WTC11 (cell line): Measurements from ENCODE around the gene TMEFF2. TPM values are rescaled to one million over a fixed set of nuclear protein-coding genes. Genes with fewer than 3 reads are reported as not detected.

Experiments used
- ATF2 ChIP-seq: sonication (generic); formaldehyde crosslinking; IDR thresholded peaks from 2 replicates; pipeline ENCODE4 v1.8.1; 2022; ENCODE audit warnings: low read depth, missing genetic modification reagents, borderline replicate concordance
- CBFB ChIP-seq: sonication (generic); formaldehyde crosslinking; IDR thresholded peaks from 2 replicates; pipeline ENCODE4 v1.8.1; 2022; ENCODE audit warnings: mild to moderate bottlenecking, low read depth, missing genetic modification reagents
- CREM ChIP-seq: sonication (generic); formaldehyde crosslinking; IDR thresholded peaks from 2 replicates; pipeline ENCODE4 v1.8.1; 2022; ENCODE audit warnings: mild to moderate bottlenecking, missing genetic modification reagents, moderate library complexity
- E2F1 ChIP-seq: sonication (generic); formaldehyde crosslinking; IDR thresholded peaks from 2 replicates; pipeline ENCODE4 v1.8.0; 2022; ENCODE audit warnings: mild to moderate bottlenecking, missing genetic modification reagents
- E2F4 ChIP-seq: sonication (generic); formaldehyde crosslinking; IDR thresholded peaks from 2 replicates; pipeline ENCODE4 v1.8.1; 2022; ENCODE audit warnings: low read depth, mild to moderate bottlenecking, moderate library complexity, missing genetic modification reagents, borderline replicate concordance
- E2F5 ChIP-seq: sonication (generic); formaldehyde crosslinking; IDR thresholded peaks from 2 replicates; pipeline ENCODE4 v1.8.1; 2022; ENCODE audit warnings: mild to moderate bottlenecking, moderate library complexity, missing genetic modification reagents
- FOXK1 ChIP-seq: sonication (generic); formaldehyde crosslinking; IDR thresholded peaks from 2 replicates; pipeline ENCODE4 v1.8.0; 2022; ENCODE audit warnings: mild to moderate bottlenecking, moderate library complexity, missing genetic modification reagents
- FOXP4 ChIP-seq: sonication (generic); formaldehyde crosslinking; IDR thresholded peaks from 2 replicates; pipeline ENCODE4 v1.8.0; 2022; ENCODE audit warnings: mild to moderate bottlenecking, missing genetic modification reagents
- GRHL2 ChIP-seq: fragments of 250-450 bp; sonication (Bioruptor Pico); IDR thresholded peaks from 2 replicates; pipeline ENCODE4 v1.8.0; 2022; ENCODE audit warnings: mild to moderate bottlenecking, moderate library complexity; ENCODE audit not compliant: insufficient replicate concordance, severe bottlenecking
- GTF2I ChIP-seq: fragments of 250-450 bp; sonication (Bioruptor Pico); conservative IDR thresholded peaks from 2 replicates; pipeline ENCODE4 v1.4.0; 2021; ENCODE audit warnings: mild to moderate bottlenecking
- HMGXB4 ChIP-seq: sonication (generic); formaldehyde crosslinking; IDR thresholded peaks from 2 replicates; pipeline ENCODE4 v1.8.1; 2023; ENCODE audit warnings: mild to moderate bottlenecking, moderate library complexity, missing genetic modification reagents
- IRF1 ChIP-seq: sonication (generic); formaldehyde crosslinking; IDR thresholded peaks from 2 replicates; pipeline ENCODE4 v1.8.0; 2023; ENCODE audit warnings: missing genetic modification reagents
- JAZF1 ChIP-seq: fragments of 250-450 bp; sonication (Bioruptor Pico); IDR thresholded peaks from 2 replicates; pipeline ENCODE4 v1.9.0; 2021; ENCODE audit warnings: moderate library complexity, mild to moderate bottlenecking, inconsistent platforms
- KAT7 ChIP-seq: sonication (generic); formaldehyde crosslinking; IDR thresholded peaks from 2 replicates; pipeline ENCODE4 v1.8.1; 2023; ENCODE audit warnings: missing genetic modification reagents, mild to moderate bottlenecking, borderline replicate concordance
- MAX ChIP-seq: sonication (generic); formaldehyde crosslinking; IDR thresholded peaks from 2 replicates; pipeline ENCODE4 v1.8.0; 2022; ENCODE audit warnings: mild to moderate bottlenecking, missing genetic modification reagents
- MYBL2 ChIP-seq: sonication (generic); formaldehyde crosslinking; IDR thresholded peaks from 2 replicates; pipeline ENCODE4 v1.8.1; 2023; ENCODE audit warnings: mild to moderate bottlenecking, moderate library complexity, missing genetic modification reagents
- NFE2L1 ChIP-seq: sonication (generic); formaldehyde crosslinking; IDR thresholded peaks from 2 replicates; pipeline ENCODE4 v1.8.1; 2023; ENCODE audit warnings: missing genetic modification reagents
- NR3C1 ChIP-seq: sonication (generic); formaldehyde crosslinking; conservative IDR thresholded peaks from 2 replicates; pipeline ENCODE4 v1.8.1; 2023; ENCODE audit warnings: low read depth, mild to moderate bottlenecking, missing genetic modification reagents
- PRRX2 ChIP-seq: fragments of 250-450 bp; sonication (Bioruptor Pico); IDR thresholded peaks from 2 replicates; pipeline ENCODE4 v1.8.0; 2021; ENCODE audit warnings: mild to moderate bottlenecking
- RORB ChIP-seq: fragments of 250-450 bp; sonication (Bioruptor Pico); IDR thresholded peaks from 2 replicates; pipeline ENCODE4 v1.9.0; 2021; ENCODE audit warnings: mild to moderate bottlenecking
- SMAD4 ChIP-seq: sonication (generic); formaldehyde crosslinking; IDR thresholded peaks from 2 replicates; pipeline ENCODE4 v1.8.0; 2022; ENCODE audit warnings: mild to moderate bottlenecking, missing genetic modification reagents
- TEAD4 ChIP-seq: sonication (generic); formaldehyde crosslinking; IDR thresholded peaks from 2 replicates; pipeline ENCODE4 v1.8.0; 2022; ENCODE audit warnings: mild to moderate bottlenecking, missing genetic modification reagents
- USF1 ChIP-seq: sonication (generic); formaldehyde crosslinking; IDR thresholded peaks from 2 replicates; pipeline ENCODE4 v1.8.0; 2022; ENCODE audit warnings: mild to moderate bottlenecking, missing genetic modification reagents
- ZBTB21 ChIP-seq: sonication (generic); formaldehyde crosslinking; IDR thresholded peaks from 2 replicates; pipeline ENCODE4 v1.8.1; 2023; ENCODE audit warnings: mild to moderate bottlenecking, missing genetic modification reagents, borderline replicate concordance
- ZNF219 ChIP-seq: sonication (generic); formaldehyde crosslinking; IDR thresholded peaks from 2 replicates; pipeline ENCODE4 v1.8.0; 2023; ENCODE audit warnings: missing genetic modification reagents, mild to moderate bottlenecking, borderline replicate concordance
- ZNF263 ChIP-seq: sonication (generic); formaldehyde crosslinking; IDR thresholded peaks from 2 replicates; pipeline ENCODE4 v1.8.1; 2022; ENCODE audit warnings: low read depth, mild to moderate bottlenecking, moderate library complexity, missing genetic modification reagents
- ZNF425 ChIP-seq: fragments of 250-450 bp; sonication (Bioruptor Pico); conservative IDR thresholded peaks from 2 replicates; pipeline ENCODE4 v1.9.0; 2021; ENCODE audit warnings: mild to moderate bottlenecking
- total RNA-seq: library from RNA; stranded (reverse); gene quantifications from 3 replicates; pipeline ENCODE4 v1.2.3, GENCODE V29; 2021

Gene TMEFF2
- total RNA-seq, 1 experiment from 2014 or later: 2.3 TPM

GRCh38 chr2:192194866-192195547 is at the start of gene TMEFF2 (continued):
- no peak for TF ChIP-seq GRHL2
- no peak for TF ChIP-seq RORB (CRISPR knock-in tag)
- no peak for TF ChIP-seq ATF2 (CRISPR knock-in tag)
- peak; percentile 97 for TF ChIP-seq HMGXB4 (CRISPR knock-in tag)
- no peak for TF ChIP-seq MAX (CRISPR knock-in tag)
- TF ChIP-seq CREM (CRISPR knock-in tag): no peak
- TF ChIP-seq MYBL2 (CRISPR knock-in tag): peak; percentile 55; the same call in 1 of the 2 replicates
- no peak for TF ChIP-seq ZNF219
- TF ChIP-seq ZBTB21 (CRISPR knock-in tag): no peak
- 0 out of 2 replicates have a peak, but pooled peaks have one; percentile 6 for TF ChIP-seq FOXK1 (CRISPR knock-in tag)
- no peak for TF ChIP-seq JAZF1 (CRISPR knock-in tag)
- 0 out of 2 replicates have a peak, but pooled peaks have one; percentile 47 for TF ChIP-seq ZNF263 (CRISPR knock-in tag)
- no peak for TF ChIP-seq E2F1 (CRISPR knock-in tag)
- TF ChIP-seq ZNF425 (CRISPR knock-in tag): no peak
- no peak for TF ChIP-seq KAT7 (CRISPR knock-in tag)
- TF ChIP-seq TEAD4 (CRISPR knock-in tag): no peak
- no peak for TF ChIP-seq NR3C1 (CRISPR knock-in tag)
- TF ChIP-seq E2F4 (CRISPR knock-in tag): no peak
- TF ChIP-seq CBFB: no peak
- no peak for TF ChIP-seq FOXP4
- peak; percentile 95 for TF ChIP-seq USF1 (CRISPR knock-in tag)
- no peak for TF ChIP-seq NFE2L1 (CRISPR knock-in tag)
- TF ChIP-seq SMAD4 (CRISPR knock-in tag): no peak
- TF ChIP-seq IRF1 (CRISPR knock-in tag): no peak
- no peak for TF ChIP-seq GTF2I
- TF ChIP-seq E2F5 (CRISPR knock-in tag): no peak
- TF ChIP-seq PRRX2 (CRISPR knock-in tag): no peak
